ENCODE data around the gene MTERF4. TPM values are rescaled to one million over a fixed set of nuclear protein-coding genes. Genes with fewer than 3 reads are reported as not detected.
"Not testable (repeated sequence)": the region's sequence is repeated elsewhere in the genome, so short reads cannot be mapped to it uniquely, and the experiment has no call there.

Gene MTERF4
- polyA plus RNA-seq, 1 experiment, result 32.0 TPM

GRCh38 chr2:241107031-241107783, 5.1 kb upstream of the MTERF4 start:
- H3K36me3 ChIP-seq (ENCODE audit: control insufficient read depth, insufficient read depth, low read length), result no peaks in the 10 kb centered on the region

GRCh38 chr2:241105641-241106040, 3.6 kb upstream of the MTERF4 start:
- no peaks in the 10 kb centered on the region for H3K36me3 ChIP-seq (ENCODE audit: control insufficient read depth, insufficient read depth, low read length)
- ChIA-PET CTCF (no interaction called here), POLR2A (no interaction called here)
- no peak for TF ChIP-seq CTCF (IDR thresholded peaks at IDR 0.05; ENCODE audit: insufficient read depth, low read depth, low read length)
- no peak overlapping the region for H3K4me3 ChIP-seq (ENCODE audit: low read depth, low read length)
- DNase-seq (ENCODE audit: low read depth), result no peak
- no peaks in the 10 kb centered on the region for H3K27me3 ChIP-seq (ENCODE audit: control insufficient read depth, insufficient read depth, low read length)

More at GRCh38 chr2:241107031-241107783, 5.1 kb upstream of the MTERF4 start:
- no peak for TF ChIP-seq CTCF (IDR thresholded peaks at IDR 0.05; ENCODE audit: insufficient read depth, low read depth, low read length)
- DNase-seq (ENCODE audit: low read depth), result no peak
- CTCF ChIA-PET, result no interaction called here
- Histone ChIP-seq H3K4me3 (ENCODE audit: low read depth, low read length) (no peak overlapping the region), H3K27me3 (ENCODE audit: control insufficient read depth, insufficient read depth, low read length) (no peaks in the 10 kb centered on the region)
- POLR2A ChIA-PET, result no interaction called here

- CTCF ChIA-PET, result interaction anchor here (0.6 kb wide), 1 partner anchor 112 kb away, joined by 3 read pairs; no protein-coding TSS in a partner anchor
- H3K36me3 ChIP-seq (ENCODE audit: control insufficient read depth, insufficient read depth, low read length); POLR2A ChIA-PET; H3K27me3 ChIP-seq (ENCODE audit: control insufficient read depth, insufficient read depth, low read length); H3K4me3 ChIP-seq (ENCODE audit: low read depth, low read length); DNase-seq (ENCODE audit: low read depth): not testable (repeated sequence)
Measured at GRCh38 chr2:241104611-241105010, 2.5 kb upstream of the MTERF4 start.

DNA sequence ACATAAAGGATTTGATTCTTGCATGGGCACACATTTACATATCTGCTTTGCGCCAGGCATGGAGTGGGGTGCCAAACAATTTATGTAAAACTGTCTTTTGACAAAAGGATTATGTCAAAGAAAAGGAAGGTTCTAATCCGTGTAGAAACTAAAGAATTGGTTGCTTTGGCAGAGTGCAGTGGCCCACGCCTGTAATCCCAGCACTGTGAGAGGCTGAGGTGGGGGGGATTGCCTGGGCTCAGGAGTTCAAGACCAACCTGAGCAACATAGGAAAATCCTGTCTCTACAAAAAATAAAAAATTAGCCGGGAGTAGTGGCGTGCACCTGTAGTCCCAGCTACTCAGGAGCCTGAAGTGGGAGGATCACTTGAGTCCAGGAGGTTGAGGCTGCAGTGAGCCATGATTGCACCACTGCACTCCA, 1.1 kb upstream of the MTERF4 start:
- H3K36me3 ChIP-seq (ENCODE audit: control insufficient read depth, insufficient read depth, low read length), result peaks cover 6% of the 10 kb centered on the region; the same call in 1 of the 2 replicates
- POLR2A ChIA-PET, result no interaction called here
- DNase-seq (ENCODE audit: low read depth), result no peak
- no peaks in the 10 kb centered on the region for H3K27me3 ChIP-seq (ENCODE audit: control insufficient read depth, insufficient read depth, low read length)
- CTCF ChIA-PET, result no interaction called here
- TF ChIP-seq CTCF (IDR thresholded peaks at IDR 0.05; ENCODE audit: insufficient read depth, low read depth, low read length), result no peak
- peak overlapping the region; percentile 94 for H3K4me3 ChIP-seq (ENCODE audit: low read depth, low read length)

- Histone ChIP-seq H3K27me3 (ENCODE audit: control insufficient read depth, insufficient read depth, low read length) (no peaks in the 10 kb centered on the region), H3K36me3 (ENCODE audit: control insufficient read depth, insufficient read depth, low read length) (peaks cover 15% of the 10 kb centered on the region), H3K4me3 (ENCODE audit: low read depth, low read length) (no peak overlapping the region)
- ChIA-PET CTCF (no interaction called here), POLR2A (no interaction called here)
- no peak for DNase-seq (ENCODE audit: low read depth)
- TF ChIP-seq CTCF (IDR thresholded peaks at IDR 0.05; ENCODE audit: insufficient read depth, low read depth, low read length), result no peak
Measured at GRCh38 chr2:241099246-241099645, 2.8 kb downstream of the MTERF4 start.

GRCh38 chr2:241096979-241097378, 5.1 kb downstream of the MTERF4 start:
- no peak for DNase-seq (ENCODE audit: low read depth)
- CTCF ChIA-PET, result no interaction called here
- Histone ChIP-seq H3K36me3 (ENCODE audit: control insufficient read depth, insufficient read depth, low read length) (peaks cover 19% of the 10 kb centered on the region), H3K4me3 (ENCODE audit: low read depth, low read length) (no peak overlapping the region), H3K27me3 (ENCODE audit: control insufficient read depth, insufficient read depth, low read length) (no peaks in the 10 kb centered on the region)
- no peak for TF ChIP-seq CTCF (IDR thresholded peaks at IDR 0.05; ENCODE audit: insufficient read depth, low read depth, low read length)
- POLR2A ChIA-PET, result no interaction called here
